Measurements from ENCODE around the gene NAA30. TPM values are rescaled to one million over a fixed set of nuclear protein-coding genes. Genes with fewer than 3 reads are reported as not detected.

NAA30 gene
- total RNA-seq, 1 experiment from 2014 or later: 21.6 TPM

DNA sequence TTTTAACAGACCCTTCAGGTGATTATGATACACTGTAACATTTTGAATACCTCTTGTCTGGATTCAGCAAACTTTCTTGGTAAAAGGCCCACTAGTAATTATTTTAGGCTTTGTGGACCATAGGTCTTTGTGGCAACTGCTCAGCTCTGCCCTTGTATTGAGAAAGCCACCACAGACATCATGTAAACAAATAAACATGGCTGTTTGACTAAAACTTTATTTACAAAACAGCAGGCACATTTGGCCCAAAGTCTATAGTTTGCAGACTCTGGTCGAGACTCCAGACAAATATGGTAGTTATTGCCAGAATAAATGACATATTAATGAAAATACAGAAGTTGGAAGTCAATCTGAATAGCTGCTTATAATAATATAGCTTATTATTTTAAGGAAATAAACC, 18.2 kb downstream of the NAA30 start:
- no peaks in the 10 kb centered on the region for H3K27me3 ChIP-seq (replicated peaks)
- H3K4me3 ChIP-seq: no peak overlapping the region
- peaks cover 33% of the 10 kb centered on the region for H3K36me3 ChIP-seq
- no peaks in the 10 kb centered on the region for H3K4me1 ChIP-seq (replicated peaks)
- DNase-seq (ENCODE audit: low read depth in 1 of 2, low spot score in 2 of 2): no peak
- no peak overlapping the region for H3K27ac ChIP-seq
- H3K9me3 ChIP-seq (replicated peaks): no peaks in the 10 kb centered on the region

- no peak overlapping the region for H3K4me3 ChIP-seq
- H3K27ac ChIP-seq: no peak overlapping the region
- DNase-seq (ENCODE audit: low read depth in 1 of 2, low spot score in 2 of 2): no peak
- no peaks in the 10 kb centered on the region for H3K9me3 ChIP-seq (replicated peaks)
- H3K27me3 ChIP-seq (replicated peaks): no peaks in the 10 kb centered on the region
- no peaks in the 10 kb centered on the region for H3K4me1 ChIP-seq (replicated peaks)
- H3K36me3 ChIP-seq: peaks cover 17% of the 10 kb centered on the region
These were observed 22.0 kb downstream of the NAA30 start for GRCh38 chr14:57412341-57412740.

GRCh38 chr14:57413849-57414248, 23.5 kb downstream of the NAA30 start:
- Histone ChIP-seq H3K9me3 (replicated peaks) (no peaks in the 10 kb centered on the region), H3K27me3 (replicated peaks) (no peaks in the 10 kb centered on the region), H3K27ac (no peak overlapping the region), H3K4me1 (replicated peaks) (no peaks in the 10 kb centered on the region), H3K4me3 (no peak overlapping the region), H3K36me3 (peaks cover 6% of the 10 kb centered on the region)
- no peak for DNase-seq (ENCODE audit: low read depth in 1 of 2, low spot score in 2 of 2)

DNA sequence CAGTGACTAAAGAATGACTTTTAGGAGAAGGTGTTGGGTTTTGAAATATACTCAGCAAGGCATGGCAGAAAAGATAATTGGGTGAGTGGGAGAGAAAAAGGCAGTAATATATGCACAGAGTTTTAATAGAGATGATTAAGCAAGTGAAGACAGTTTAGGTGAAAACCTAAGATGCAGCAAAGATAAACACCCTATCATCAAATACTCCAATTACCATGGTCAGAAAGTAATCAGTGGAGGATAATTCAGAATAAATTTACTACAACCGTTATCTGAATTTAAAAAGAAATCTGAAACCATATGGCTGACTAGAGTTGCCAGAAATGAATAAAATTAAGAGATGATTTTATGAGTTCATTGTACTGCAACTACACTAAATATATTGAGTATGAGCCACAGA, 26.8 kb downstream of the NAA30 start:
- Histone ChIP-seq H3K9me3 (replicated peaks) (no peaks in the 10 kb centered on the region), H3K36me3 (no peaks in the 10 kb centered on the region), H3K27ac (no peak overlapping the region), H3K4me1 (replicated peaks) (no peaks in the 10 kb centered on the region), H3K27me3 (replicated peaks) (no peaks in the 10 kb centered on the region), H3K4me3 (no peak overlapping the region)
- no peak for DNase-seq (ENCODE audit: low read depth in 1 of 2, low spot score in 2 of 2)

GRCh38 chr14:57418999-57419398, 28.6 kb downstream of the NAA30 start:
- H3K36me3 ChIP-seq: no peaks in the 10 kb centered on the region
- H3K27ac ChIP-seq: no peak overlapping the region
- no peak overlapping the region for H3K4me3 ChIP-seq
- no peaks in the 10 kb centered on the region for H3K27me3 ChIP-seq (replicated peaks)
- no peaks in the 10 kb centered on the region for H3K4me1 ChIP-seq (replicated peaks)
- no peaks in the 10 kb centered on the region for H3K9me3 ChIP-seq (replicated peaks)
- no peak for DNase-seq (ENCODE audit: low read depth in 1 of 2, low spot score in 2 of 2)

- H3K27me3 ChIP-seq (replicated peaks): no peaks in the 10 kb centered on the region
- no peak for DNase-seq (ENCODE audit: low read depth in 1 of 2, low spot score in 2 of 2)
- H3K4me3 ChIP-seq: no peak overlapping the region
- no peaks in the 10 kb centered on the region for H3K4me1 ChIP-seq (replicated peaks)
- H3K9me3 ChIP-seq (replicated peaks): no peaks in the 10 kb centered on the region
- no peak overlapping the region for H3K27ac ChIP-seq
- H3K36me3 ChIP-seq: no peaks in the 10 kb centered on the region
These were observed 29.6 kb downstream of the NAA30 start for GRCh38 chr14:57420033-57420432.

DNA sequence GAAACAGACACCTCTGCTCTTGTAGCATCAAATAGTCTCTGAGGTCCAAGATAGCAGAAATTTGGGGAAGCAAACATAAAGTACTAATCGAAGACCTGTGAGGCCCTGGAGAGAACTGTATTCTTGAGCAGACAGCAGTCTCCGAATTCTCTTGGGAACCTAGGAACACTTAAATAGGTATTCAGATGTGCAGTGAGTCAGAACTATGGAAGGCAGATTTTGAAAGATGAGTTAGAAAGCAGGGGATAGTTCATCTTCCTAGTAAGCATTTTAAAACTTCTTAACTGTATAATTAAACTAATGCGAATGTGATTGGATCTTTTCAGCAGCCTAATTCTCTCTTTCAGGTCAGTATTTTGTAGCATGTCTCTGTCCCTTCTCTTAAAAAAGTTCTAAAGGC, 30.6 kb downstream of the NAA30 start:
- H3K4me1 ChIP-seq (replicated peaks): no peaks in the 10 kb centered on the region
- no peak overlapping the region for H3K27ac ChIP-seq
- no peak for DNase-seq (ENCODE audit: low read depth in 1 of 2, low spot score in 2 of 2)
- H3K27me3 ChIP-seq (replicated peaks): no peaks in the 10 kb centered on the region
- no peak overlapping the region for H3K4me3 ChIP-seq
- H3K9me3 ChIP-seq (replicated peaks): no peaks in the 10 kb centered on the region
- no peaks in the 10 kb centered on the region for H3K36me3 ChIP-seq

GRCh38 chr14:57435923-57436322, 45.5 kb downstream of the NAA30 start:
- no peaks in the 10 kb centered on the region; the same call in 1 of the 2 replicates for H3K27me3 ChIP-seq (replicated peaks)
- no peaks in the 10 kb centered on the region for H3K4me1 ChIP-seq (replicated peaks)
- H3K27ac ChIP-seq: no peak overlapping the region
- no peak overlapping the region for H3K4me3 ChIP-seq
- H3K36me3 ChIP-seq: no peaks in the 10 kb centered on the region
- DNase-seq (ENCODE audit: low read depth in 1 of 2, low spot score in 2 of 2): no peak
- H3K9me3 ChIP-seq (replicated peaks): no peaks in the 10 kb centered on the region

DNA sequence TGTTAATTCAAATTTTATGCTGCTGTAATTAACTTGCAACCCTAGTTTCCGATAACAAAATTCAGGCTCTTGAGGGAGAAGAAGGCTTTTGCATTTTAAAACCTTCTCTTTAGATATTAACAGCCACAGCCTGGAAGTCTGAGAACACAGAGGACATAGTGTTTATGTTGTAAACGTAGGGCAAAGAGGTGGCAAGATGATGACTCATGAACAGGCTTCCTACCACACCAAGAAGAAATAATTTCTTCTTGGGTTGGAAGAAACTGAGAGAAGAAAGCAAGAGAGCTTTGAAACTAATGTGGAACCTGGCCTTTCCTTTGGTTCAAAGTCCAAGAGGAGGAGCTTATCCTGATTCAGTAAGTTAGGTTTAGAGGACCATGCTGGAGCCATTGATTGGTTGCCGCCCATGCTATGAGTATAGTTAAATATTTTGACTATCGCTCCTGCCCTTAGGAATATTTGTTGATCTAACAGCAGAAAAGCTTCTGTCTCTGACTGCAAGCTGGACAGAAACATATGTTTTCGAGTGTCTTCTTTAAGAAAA, 71.5 kb downstream of the NAA30 start:
- H3K9me3 ChIP-seq (replicated peaks): no peaks in the 10 kb centered on the region
- H3K27ac ChIP-seq: no peak overlapping the region
- DNase-seq (ENCODE audit: low read depth in 1 of 2, low spot score in 2 of 2): no peak
- H3K4me1 ChIP-seq (replicated peaks): no peaks in the 10 kb centered on the region
- no peaks in the 10 kb centered on the region for H3K27me3 ChIP-seq (replicated peaks)
- H3K4me3 ChIP-seq: no peak overlapping the region
- no peaks in the 10 kb centered on the region for H3K36me3 ChIP-seq

GRCh38 chr14:57462551-57462950, 72.2 kb downstream of the NAA30 start:
- DNase-seq (ENCODE audit: low read depth in 1 of 2, low spot score in 2 of 2): no peak
- Histone ChIP-seq H3K36me3 (no peaks in the 10 kb centered on the region), H3K9me3 (replicated peaks) (no peaks in the 10 kb centered on the region), H3K4me1 (replicated peaks) (no peaks in the 10 kb centered on the region), H3K27ac (no peak overlapping the region), H3K4me3 (no peak overlapping the region), H3K27me3 (replicated peaks) (no peaks in the 10 kb centered on the region)

DNA sequence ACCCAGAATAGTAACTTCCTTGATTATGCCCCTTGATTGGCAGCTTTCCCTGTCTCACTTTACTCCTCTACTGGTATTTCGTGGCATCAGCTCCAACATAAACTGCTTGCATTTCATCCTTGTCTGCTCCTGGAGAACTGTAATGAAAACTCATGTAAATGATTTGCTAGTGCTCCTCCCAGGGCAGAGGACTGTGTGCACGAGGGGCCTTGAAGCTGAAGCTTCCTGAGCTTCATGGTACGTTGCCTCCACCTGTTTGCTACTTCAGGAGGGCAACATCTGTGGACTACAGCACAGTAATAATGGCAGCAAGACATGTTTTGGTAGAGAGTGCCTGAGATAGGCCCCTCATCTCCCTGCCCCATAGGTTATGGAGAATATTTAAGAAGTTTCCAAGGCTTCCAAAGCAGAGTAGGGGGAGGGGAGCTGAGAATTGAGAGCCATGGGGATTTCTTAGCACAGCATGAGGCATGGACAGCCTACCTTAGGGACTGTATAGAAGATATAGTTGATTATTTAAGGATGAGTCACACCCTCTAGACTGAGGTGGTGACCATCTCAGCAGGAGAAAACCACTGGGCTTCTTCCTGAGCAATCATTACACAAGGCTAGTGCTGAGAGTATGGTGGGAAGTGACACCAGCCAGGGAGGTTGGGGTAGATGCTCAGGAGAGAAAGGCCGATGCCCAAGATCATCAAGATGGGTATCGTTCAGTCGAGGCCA, 73.8 kb downstream of the NAA30 start:
- Histone ChIP-seq H3K27ac (no peak overlapping the region), H3K27me3 (replicated peaks) (no peaks in the 10 kb centered on the region), H3K4me1 (replicated peaks) (no peaks in the 10 kb centered on the region), H3K36me3 (no peaks in the 10 kb centered on the region), H3K9me3 (replicated peaks) (no peaks in the 10 kb centered on the region), H3K4me3 (no peak overlapping the region)
- no peak for DNase-seq (ENCODE audit: low read depth in 1 of 2, low spot score in 2 of 2)

Other genes starting within 250 kb of the NAA30 start
- 58.0 and 75.9 TPM in 2 replicates for gene EXOC5, start 121.7 kb upstream of the NAA30 start, total RNA-seq (2014; rRNA removed; shearing (Covaris generic))
- gene AP5M1, start 121.6 kb upstream of the NAA30 start, total RNA-seq (2014; rRNA removed; shearing (Covaris generic)): 24.3 and 31.6 TPM in 2 replicates
- not detected in 2 replicates for gene CCDC198, start 103.3 kb downstream of the NAA30 start, total RNA-seq (2014; rRNA removed; shearing (Covaris generic))